Heart right ventricle (tissue), 16 donors: ENCODE results near the gene PDCD2L. TPM values are rescaled to one million over a fixed set of nuclear protein-coding genes. Genes with fewer than 3 reads are reported as not detected.

Source experiments
- ATAC-seq, 8 donors: fragments of 200-7000 bp; cut with Tn5 transposase; one replicate each; pipeline ENCODE4 v1.9.1; 2020; ENCODE audit warnings: mild to moderate bottlenecking in 8 of 8, moderate library complexity in 8 of 8, moderate number of reproducible peaks in 1 of 8
- DNase-seq, 2 donors: peaks; one replicate each; pipeline ENCODE4 v3.0.0-alpha.2; 2020
- H3K27ac ChIP-seq, 10 donors: fragments of 200-600 bp; sonication (generic) in 2 of 10; one replicate each; pipeline versions ENCODE4 v1.5.0 to v1.8.0; 2020 to 2022; ENCODE audit warnings: mild to moderate bottlenecking in 3 of 10
- H3K27me3 ChIP-seq, 7 donors: fragments of 200-600 bp; one replicate each; pipeline ENCODE4 v1.8.0; 2021 to 2022; ENCODE audit warnings: mild to moderate bottlenecking in 2 of 7
- H3K36me3 ChIP-seq, 9 donors: fragments of 200-600 bp; sonication (generic) in 1 of 9; one replicate each; pipeline versions ENCODE4 v1.5.0 to v1.8.0; 2020 to 2022; ENCODE audit warnings: mild to moderate bottlenecking in 2 of 9
- H3K4me1 ChIP-seq, 9 donors: fragments of 200-600 bp; sonication (generic) in 1 of 9; one replicate each; pipeline versions ENCODE4 v1.5.0 to v1.8.0; 2020 to 2022; ENCODE audit warnings: mild to moderate bottlenecking in 4 of 9
- H3K4me3 ChIP-seq, 10 donors: fragments of 200-600 bp; sonication (generic) in 2 of 10; one replicate each; pipeline versions ENCODE4 v1.5.0 to v1.8.0; 2020 to 2022; ENCODE audit warnings: mild to moderate bottlenecking in 7 of 10, moderate library complexity in 2 of 10
- H3K9me3 ChIP-seq, 11 donors: fragments of 200-600 bp in 10 of 11; sonication (generic) in 2 of 11; one replicate each; pipeline versions ENCODE4 v1.5.0 to v1.8.0; 2013 to 2022; ENCODE audit warnings: mild to moderate bottlenecking in 2 of 11, control low read depth in 1 of 11, moderate library complexity in 1 of 11
- WGBS, 2 donors: extraction: QIAGEN DNeasy Blood & Tissue Kit; methylation state at CpG; one replicate each; pipeline ENCODE4 v1.1.7; 2013; ENCODE audit warnings: inconsistent platforms in 1 of 2; 5-methylcytosine and 5-hydroxymethylcytosine counted together
- intact Hi-C, 10 donors: fragments of 100-400 bp; cut with DNase I; formaldehyde crosslinking; loops; one replicate each; pipeline versions ENCODE4 v1.11.1 to v1.14.2; 2022
- polyA plus RNA-seq, 2 donors: library from polyadenylated mRNA; stranded (reverse); fragments of 200-250 nt; gene quantifications; one replicate each; pipeline ENCODE4 v1.2.3, GENCODE V29; 2013
- total RNA-seq, 10 donors: library from RNA; stranded (reverse); fragmentation: NEBNext Ultra II Directional in 3 of 10; extraction: Animal tissue kit (Norgen Biotek cat#: 25700) in 3 of 10; gene quantifications; one replicate each; pipeline versions ENCODE4 v1.2.1 to v1.2.4, GENCODE V29; 2021 to 2023
- TF ChIP-seq, protein P1 (sequence below), 9 donors: fragments of 200-600 bp; sonication (generic) in 2 of 9; IDR thresholded peaks; one replicate each; pipeline versions ENCODE4 v1.5.0 to v1.8.0; 2021 to 2022; ENCODE audit warnings: antibody characterized with exemption in 9 of 9, mild to moderate bottlenecking in 5 of 9, moderate library complexity in 1 of 9
- donor health status: Arrhythmogenic right ventricular cardiomyopathy.
- donor health status: ischemic (EF 13 %, LVEDD 7.1; RV severe dilation, severe dysfunction).
- donor health status: healthy with polysubstance abuse.
- donor health status: DM: no; HTN: yes; CAD: no.
- donor health status: DM: no; HTN: no; CAD: no.
- donor health status: ischemic (EF 25% LVEDD 6.9; RV normal size, moderate dysfunction).
- donor health status: ischemic (EF 25% LVEDD 5.7; RV mildly dilated, moderate dysfunction).
- donor health status: healthy.
- donor health status: DM: yes; HTN: yes; CAD: no.
- donor health status: Ischemic cardiomyopathy.
- donor health status: ischemic (EF 35%, LVEDD 5.7; RV mildly dilated, moderate dysfunction).
- donor health status: nonischemic (EF 11% LVEDD 7.7; RV severe dilation, severe dysfunction).
- donor health status: DM: yes; HTN: yes; CAD: no.
- donor health status: PGD.
- donor health status: ischemic (EF 29% LVEDD 5.4; RV normal size, mild dysfunction).
- donor health status: nonischemic (EF 23%, LVEDD 6.1; RV moderate dilation, normal function).

Gene PDCD2L
- total and polyA plus RNA-seq, 12 donors: 7.1 to 15.3 (median 9.3) TPM

DNA sequence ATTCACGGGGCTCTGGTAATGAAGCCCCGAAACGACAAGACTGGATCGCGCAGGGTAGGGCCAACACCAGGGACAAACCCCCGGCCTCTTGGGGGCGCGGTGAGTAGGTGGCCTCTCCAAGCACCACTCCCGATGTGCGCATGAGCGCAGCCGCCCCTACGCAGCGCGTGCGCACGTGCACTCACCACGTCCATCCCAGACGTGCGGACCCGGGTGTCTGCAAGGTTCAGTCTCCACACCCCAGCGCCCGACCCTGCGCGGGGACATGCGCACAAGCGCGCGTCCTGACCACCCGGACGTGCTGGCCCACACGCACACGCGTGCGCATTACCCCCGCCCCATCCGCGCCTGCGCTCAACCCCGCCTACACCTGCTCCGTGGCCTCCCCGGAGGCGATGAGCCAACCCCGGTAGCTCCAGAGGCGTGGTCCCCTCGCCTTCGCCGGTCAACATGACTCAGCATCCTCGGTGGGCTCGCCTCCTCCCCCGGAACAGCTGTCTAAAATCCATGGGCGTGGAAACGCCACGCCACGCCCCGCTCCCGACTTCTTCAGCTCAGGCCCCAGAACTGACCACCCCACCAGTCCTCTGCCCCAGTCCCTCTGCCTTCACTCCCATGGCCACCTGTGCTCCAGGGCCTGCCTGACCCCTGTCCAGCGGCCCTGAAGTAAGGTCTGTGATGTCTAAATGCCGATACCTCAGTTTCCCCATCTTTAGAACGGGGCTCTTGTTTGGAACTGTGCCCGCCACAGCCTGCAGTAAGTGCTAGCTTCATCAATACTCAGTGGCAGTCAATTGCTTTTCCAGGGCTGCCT lies 44.9 kb upstream of the PDCD2L start:
- TF ChIP-seq, protein P1, sequence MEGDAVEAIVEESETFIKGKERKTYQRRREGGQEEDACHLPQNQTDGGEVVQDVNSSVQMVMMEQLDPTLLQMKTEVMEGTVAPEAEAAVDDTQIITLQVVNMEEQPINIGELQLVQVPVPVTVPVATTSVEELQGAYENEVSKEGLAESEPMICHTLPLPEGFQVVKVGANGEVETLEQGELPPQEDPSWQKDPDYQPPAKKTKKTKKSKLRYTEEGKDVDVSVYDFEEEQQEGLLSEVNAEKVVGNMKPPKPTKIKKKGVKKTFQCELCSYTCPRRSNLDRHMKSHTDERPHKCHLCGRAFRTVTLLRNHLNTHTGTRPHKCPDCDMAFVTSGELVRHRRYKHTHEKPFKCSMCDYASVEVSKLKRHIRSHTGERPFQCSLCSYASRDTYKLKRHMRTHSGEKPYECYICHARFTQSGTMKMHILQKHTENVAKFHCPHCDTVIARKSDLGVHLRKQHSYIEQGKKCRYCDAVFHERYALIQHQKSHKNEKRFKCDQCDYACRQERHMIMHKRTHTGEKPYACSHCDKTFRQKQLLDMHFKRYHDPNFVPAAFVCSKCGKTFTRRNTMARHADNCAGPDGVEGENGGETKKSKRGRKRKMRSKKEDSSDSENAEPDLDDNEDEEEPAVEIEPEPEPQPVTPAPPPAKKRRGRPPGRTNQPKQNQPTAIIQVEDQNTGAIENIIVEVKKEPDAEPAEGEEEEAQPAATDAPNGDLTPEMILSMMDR (IDR thresholded peaks at IDR 0.05): peak; percentile 11 to 74 (median 51)
- H3K4me1 ChIP-seq: peaks cover 4 to 22% (median 13%) of the 10 kb centered on the region in 9 donors
- ATAC-seq (peak; percentile 96 to 98 (median 96)), DNase-seq (peak; percentile 92 to 97)
- H3K27ac ChIP-seq: peak overlapping the region; percentile 67 to 87 (median 80)
- H3K9me3 ChIP-seq: no peaks in the 10 kb centered on the region
- WGBS, 2 donors: 4 to 5% methylated on average over 61 of the region's 61 CpGs
- intact Hi-C loops: loop anchor here in 2 of 10 donors (2.0 to 10.0 kb wide), 2 partner anchors 69 to 965 kb away; partner anchors contain the start of gene UBA2 (in 1 of the 2)
- peaks cover 0 to 17% (median 8%) of the 10 kb centered on the region in 9 donors for H3K36me3 ChIP-seq
- H3K4me3 ChIP-seq: peak overlapping the region in 9 of 10 donors; percentile 32 to 64 (median 54)
- no peaks in the 10 kb centered on the region for H3K27me3 ChIP-seq

DNA sequence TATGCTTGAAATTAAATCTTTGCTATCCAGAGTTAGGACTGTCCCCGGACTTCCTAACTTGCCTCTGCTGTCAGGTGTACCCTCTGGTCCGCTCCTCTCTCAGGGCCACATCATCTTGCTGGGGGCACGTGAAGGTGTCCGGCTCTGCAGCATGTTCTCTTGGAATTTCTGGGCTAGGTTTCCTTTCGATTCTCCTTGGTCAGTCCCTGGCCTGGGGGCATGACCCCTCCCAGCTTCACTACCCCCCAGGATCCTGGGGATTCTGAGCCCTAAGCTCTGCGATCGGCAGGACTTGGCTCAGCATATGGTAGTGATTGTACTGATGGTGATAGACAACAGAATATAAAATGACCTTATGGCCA lies 44.3 kb upstream of the PDCD2L start:
- Histone ChIP-seq H3K4me1 (peaks cover 4 to 25% (median 13%) of the 10 kb centered on the region in 9 donors), H3K27me3 (no peaks in the 10 kb centered on the region), H3K9me3 (no peaks in the 10 kb centered on the region), H3K4me3 (peak overlapping the region in 9 of 10 donors; percentile 32 to 64 (median 54)), H3K27ac (peak overlapping the region; percentile 67 to 87 (median 80)), H3K36me3 (peaks cover 0 to 12% (median 6%) of the 10 kb centered on the region in 9 donors)
- WGBS, 2 donors: 71 to 80% methylated on average over 7 of the region's 7 CpGs
- ATAC-seq: peak in 4 of 8 donors; percentile 0 to 2 (median 0)
- TF ChIP-seq, protein P1 (IDR thresholded peaks at IDR 0.05): no peak
- intact Hi-C loops: loop anchor here in 2 of 10 donors (2.0 to 10.0 kb wide), 2 partner anchors 69 to 965 kb away; partner anchors contain the start of gene UBA2 (in 1 of the 2)
- DNase-seq: no peak

- Histone ChIP-seq H3K4me1 (peaks cover 4 to 25% (median 13%) of the 10 kb centered on the region in 9 donors), H3K36me3 (peaks cover 0 to 7% (median 1%) of the 10 kb centered on the region in 9 donors), H3K4me3 (no peak overlapping the region), H3K9me3 (no peaks in the 10 kb centered on the region), H3K27ac (peak overlapping the region in 6 of 10 donors; percentile 78 to 87 (median 82)), H3K27me3 (no peaks in the 10 kb centered on the region)
- WGBS, 2 donors: 94 to 99% methylated on average over 9 of the region's 9 CpGs
- TF ChIP-seq, protein P1 (IDR thresholded peaks at IDR 0.05): no peak
- no peak for ATAC-seq
- intact Hi-C loops: no loop called here
- DNase-seq: no peak
Measured at GRCh38 chr19:34360354-34360909, 43.8 kb upstream of the PDCD2L start.

- ATAC-seq: no peak
- WGBS, 2 donors: 72 to 77% methylated on average over 3 of the region's 3 CpGs
- intact Hi-C loops: no loop called here
Measured at GRCh38 chr19:34362679-34363069, 41.5 kb upstream of the PDCD2L start.

More at GRCh38 chr19:34362679-34363069, 41.5 kb upstream of the PDCD2L start:
- H3K9me3 ChIP-seq: no peaks in the 10 kb centered on the region
- no peaks in the 10 kb centered on the region for H3K27me3 ChIP-seq
- H3K4me1 ChIP-seq: peaks cover 14 to 46% (median 33%) of the 10 kb centered on the region in 9 donors
- no peak overlapping the region for H3K4me3 ChIP-seq
- no peak overlapping the region for H3K27ac ChIP-seq
- no peak for DNase-seq
- H3K36me3 ChIP-seq: peaks cover 0 to 17% (median 11%) of the 10 kb centered on the region in 9 donors
- TF ChIP-seq, protein P1 (IDR thresholded peaks at IDR 0.05): no peak
